Germinal center (tissue), 1 donor: ENCODE data around the gene PFKP.
A peak's percentile ranks its signal among the peaks of the same experiment; 100 is the strongest.

ENCODE experiments used
- DNase-seq: peaks from one replicate; pipeline ENCODE4 v3.0.0; 2012; ENCODE audit warnings: mixed read lengths, low spot score

The PFKP gene

DNA sequence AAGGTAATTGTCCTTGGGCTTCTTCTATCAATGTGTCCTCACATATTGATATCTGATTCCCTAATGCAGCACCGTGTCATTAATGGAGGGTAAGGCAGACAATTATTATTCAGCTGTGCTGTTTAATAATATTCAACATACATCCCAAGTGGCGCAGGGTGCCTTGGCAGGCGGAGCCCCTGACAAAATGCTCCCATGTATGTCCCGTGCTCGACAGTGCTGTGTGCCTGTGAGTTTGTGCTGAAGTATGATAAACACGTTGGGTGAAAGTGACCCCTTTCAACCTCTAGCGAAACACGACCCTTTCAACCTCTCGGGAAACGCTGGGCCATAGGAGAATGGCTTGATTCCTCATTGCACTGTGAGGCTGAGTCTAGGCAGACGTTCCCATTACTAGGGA, 31.3 kb downstream of the PFKP start:
- DNase-seq: no peak

DNA sequence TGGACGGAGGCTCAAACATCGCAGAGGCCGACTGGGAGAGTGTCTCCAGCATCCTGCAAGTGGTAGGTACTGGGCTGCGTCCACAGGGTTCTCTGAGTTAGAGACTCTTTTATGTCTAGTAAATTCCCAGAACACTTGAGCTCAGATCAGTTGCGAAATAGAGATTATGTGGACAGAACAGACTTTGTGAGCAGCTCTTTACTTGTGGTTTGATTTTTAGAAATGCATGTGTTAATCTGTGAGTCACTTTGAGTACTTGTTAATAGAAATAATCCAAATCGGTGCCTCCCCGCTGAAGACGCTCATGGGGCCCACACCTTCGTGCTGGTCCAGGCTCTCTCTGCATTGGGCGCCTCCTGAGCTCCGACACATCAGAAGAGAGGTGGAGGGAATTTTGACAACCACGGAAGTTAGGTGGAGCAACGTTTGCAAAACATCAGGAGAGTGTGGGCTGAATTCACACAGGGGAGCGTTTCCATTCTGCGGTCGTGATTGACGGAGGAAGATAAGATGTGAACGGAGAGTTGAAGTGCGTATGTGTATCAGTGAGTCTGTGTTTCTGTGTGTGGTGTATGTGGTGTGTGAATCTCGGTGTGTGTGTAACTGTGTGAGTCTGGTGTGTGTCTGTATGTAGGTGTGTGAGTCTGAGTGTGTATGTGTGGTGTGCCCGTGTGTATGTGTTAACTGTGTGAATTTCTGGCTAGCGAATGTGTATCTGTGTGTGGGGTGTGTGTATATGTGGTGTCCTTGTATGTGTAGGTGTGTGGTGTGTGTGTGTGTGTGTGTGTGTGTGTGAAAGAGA, 32.1 kb downstream of the PFKP start:
- DNase-seq: no peak

- DNase-seq: no peak
Measured at GRCh38 chr10:3100093-3100792, 32.9 kb downstream of the PFKP start.

DNA sequence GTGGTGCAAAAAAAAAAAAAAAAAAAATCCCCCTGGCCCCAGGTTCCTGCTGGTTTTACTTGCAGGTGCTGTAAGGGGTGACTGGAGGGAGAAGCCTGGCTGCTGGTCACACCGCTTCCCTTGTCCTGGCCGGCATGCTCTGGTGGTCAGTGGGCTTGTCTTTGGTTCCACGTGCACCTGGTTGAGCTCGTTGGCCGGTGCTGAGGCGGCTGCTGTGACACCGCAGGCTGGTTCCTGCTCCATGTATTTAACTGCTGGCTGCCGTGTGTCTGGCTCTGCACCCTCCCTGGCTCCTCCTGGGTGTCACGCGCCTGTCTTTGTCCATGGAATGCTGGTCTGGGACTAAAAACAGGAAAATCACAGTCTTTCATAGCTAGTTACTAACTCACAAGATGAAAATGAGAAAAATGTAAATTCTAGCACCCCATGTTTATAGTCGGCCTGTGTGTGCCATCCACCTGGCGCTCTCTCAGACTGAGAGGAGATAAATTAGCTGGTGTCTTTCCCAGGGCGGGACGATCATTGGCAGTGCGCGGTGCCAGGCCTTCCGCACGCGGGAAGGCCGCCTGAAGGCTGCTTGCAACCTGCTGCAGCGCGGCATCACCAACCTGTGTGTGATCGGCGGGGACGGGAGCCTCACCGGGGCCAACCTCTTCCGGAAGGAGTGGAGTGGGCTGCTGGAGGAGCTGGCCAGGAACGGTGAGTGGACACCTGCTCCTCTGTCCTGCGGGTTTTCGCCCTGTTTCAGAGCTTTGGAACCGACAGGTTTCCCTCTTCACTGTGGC, 33.7 kb downstream of the PFKP start:
- DNase-seq: no peak

DNA sequence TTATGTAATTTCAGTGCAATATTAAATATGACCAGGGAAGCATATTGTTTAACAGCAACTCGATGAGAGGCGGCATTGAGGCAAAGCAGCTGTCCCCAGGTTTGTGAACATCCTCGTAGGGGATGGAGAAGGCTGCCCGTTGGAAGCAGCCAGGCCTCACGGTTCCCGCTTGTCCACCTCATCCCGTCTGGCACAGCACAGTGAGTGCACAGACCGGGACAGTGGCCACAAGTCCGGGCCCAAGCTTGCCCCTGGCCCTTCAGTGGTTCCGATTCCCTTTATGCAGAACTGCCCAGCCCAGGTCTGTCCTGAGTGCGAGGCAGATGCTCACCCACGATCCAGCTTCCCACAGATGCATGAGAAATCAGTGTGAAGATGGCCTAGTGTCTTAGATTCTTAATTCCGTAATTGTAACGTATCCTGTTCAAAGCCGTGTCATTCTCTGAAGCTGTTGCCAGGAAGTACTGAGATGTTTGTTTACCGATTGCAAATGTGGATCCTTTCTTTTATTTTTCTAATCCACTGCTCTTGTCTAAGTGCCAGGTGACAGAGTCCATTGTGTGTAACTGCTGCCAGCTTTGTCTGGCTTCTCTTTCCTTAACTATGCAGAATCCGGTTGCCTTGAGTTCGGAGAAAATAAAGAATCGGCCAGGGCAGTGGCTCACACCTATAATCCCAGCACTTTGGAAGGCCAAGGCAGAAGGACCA, 35.5 kb downstream of the PFKP start:
- DNase-seq: no peak

- DNase-seq: no peak
Measured at GRCh38 chr10:3103646-3104045, 36.3 kb downstream of the PFKP start.

DNA sequence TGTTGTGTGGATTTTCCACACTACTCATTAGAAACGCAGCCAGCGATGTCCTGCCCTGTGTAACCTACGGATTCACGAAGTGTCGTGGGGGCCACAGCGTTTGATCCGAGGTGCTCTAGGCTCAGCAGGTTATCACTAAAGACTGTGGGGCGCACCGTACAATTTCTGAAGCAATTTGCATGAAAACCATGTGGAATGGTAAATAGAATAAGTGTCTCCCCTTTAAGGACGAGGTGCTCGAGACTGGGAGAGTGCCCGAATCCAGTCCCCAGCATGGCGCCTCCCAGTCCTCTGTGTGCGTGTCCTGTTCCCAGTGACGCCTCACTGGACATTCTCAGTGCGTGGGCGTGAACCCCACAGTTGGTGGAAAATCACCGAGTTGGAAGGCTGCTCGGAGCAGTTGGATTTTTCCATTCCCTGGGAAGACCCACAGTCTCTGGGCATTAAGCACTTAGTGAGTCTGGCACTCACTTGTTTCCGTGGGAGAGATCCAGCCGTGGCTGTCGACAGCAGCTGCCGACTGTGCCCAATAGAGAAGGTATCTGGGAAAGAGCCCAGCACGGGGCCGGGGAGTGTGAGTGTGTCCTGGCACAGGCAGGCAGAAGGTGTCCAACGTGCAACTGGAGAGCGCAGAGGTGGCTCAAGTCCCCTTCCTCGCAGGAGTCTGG, 37.0 kb downstream of the PFKP start:
- no peak for DNase-seq

GRCh38 chr10:3105166-3105565, 37.8 kb downstream of the PFKP start:
- DNase-seq: no peak

GRCh38 chr10:3105905-3106304, 38.6 kb downstream of the PFKP start:
- no peak for DNase-seq

DNA sequence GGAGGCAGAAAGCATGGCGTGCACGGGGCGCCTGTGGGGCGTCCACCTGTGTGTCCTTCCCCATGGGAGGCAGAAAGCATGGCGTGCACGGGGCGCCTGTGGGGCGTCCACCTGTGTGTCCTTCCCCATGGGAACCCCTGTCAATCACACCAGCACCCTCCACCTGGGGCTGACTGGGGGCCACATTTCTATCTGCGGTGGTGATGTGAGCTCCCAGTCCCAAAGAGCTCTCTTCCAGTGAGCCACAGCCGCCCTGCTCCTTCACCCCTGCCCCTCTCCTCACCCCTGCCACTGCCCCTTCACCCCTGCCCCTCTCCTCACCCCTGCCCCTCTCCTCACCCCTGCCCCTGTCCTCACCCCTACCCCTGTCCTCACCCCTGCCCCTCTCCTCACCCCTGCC, 39.0 kb downstream of the PFKP start:
- peak; percentile 30 for DNase-seq

- no peak for DNase-seq
Measured at GRCh38 chr10:3106928-3107425, 39.6 kb downstream of the PFKP start.

GRCh38 chr10:3107426-3107961, 40.1 kb downstream of the PFKP start:
- DNase-seq: no peak

GRCh38 chr10:3108033-3108432, 40.7 kb downstream of the PFKP start:
- DNase-seq: no peak

GRCh38 chr10:3108575-3109105, 41.3 kb downstream of the PFKP start:
- DNase-seq: no peak

DNA sequence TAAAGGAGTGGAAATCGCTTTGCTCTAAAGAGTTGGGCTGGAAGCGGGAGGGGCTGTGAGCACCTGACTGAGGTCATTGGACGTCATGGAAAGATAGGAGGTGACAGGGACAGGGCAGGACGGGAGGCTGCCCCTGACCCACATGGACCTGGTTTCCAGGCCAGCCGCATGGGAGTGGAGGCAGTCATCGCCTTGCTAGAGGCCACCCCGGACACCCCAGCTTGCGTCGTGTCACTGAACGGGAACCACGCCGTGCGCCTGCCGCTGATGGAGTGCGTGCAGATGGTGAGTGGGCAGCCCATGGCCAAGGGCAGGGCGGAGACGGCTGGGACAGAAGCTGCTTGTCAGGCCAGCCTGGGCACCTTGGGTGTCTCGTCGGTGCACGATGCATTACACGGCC, 41.8 kb downstream of the PFKP start:
- no peak for DNase-seq

DNA sequence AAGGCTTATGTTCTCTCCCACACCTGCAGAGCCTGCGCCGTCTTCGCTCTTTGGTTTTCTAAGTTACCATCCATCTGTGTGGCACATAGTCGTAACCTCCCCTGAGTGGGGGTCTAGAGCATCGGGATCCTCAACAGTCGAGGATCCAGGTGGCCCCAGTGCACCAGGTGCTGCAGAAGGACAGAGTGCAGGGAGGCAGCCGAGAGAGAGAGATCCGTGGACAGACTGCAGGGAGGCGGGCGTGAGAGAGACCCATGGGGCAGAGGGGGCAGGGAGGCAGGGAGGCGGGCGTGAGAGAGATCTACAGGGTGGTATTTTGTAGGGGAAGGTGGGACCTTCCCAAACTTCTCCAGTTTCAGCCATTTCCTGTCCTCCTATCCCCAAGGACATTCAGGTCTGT, 42.3 kb downstream of the PFKP start:
- no peak for DNase-seq

DNA sequence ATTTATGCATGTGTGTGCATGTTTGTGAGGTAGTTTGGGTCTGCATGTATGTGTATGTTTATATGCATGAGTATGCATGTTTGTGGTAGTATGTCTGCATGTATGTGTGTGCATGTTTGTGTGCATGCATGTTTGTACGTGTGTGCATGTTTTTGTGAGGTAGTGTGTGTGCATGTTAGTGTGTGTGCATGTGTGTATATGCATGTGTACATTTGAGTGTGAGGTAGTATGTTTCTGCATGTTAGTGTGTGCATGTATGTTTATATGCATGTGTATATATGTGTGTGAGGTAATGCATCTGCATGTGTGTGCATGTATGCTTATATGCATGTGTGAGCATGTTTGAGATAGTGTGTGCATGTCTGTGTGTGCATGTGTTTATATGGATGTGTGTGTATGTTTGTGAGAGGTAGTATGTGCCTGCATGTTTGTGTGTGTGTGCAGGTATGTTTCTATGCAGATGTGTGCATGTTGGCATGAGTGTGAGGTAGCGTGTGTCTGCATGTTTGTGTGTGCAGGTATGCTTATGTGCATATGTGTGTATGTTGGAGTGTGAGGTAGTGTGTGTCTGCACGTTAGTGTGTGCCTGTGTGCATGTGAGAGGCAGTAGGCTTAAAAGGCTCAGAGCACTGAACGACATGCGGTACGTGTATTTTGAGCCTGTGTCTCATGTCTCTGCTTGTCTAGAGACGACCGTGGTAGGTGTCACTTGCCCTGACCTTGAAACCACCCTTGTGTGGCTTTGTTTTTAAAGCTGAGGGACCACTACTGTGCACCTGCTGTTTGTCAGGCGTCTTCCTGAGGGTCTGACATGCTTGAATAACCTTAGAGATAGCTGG, 43.7 kb downstream of the PFKP start:
- DNase-seq: no peak

- no peak for DNase-seq
Measured at GRCh38 chr10:3111621-3112163, 44.3 kb downstream of the PFKP start.

DNA sequence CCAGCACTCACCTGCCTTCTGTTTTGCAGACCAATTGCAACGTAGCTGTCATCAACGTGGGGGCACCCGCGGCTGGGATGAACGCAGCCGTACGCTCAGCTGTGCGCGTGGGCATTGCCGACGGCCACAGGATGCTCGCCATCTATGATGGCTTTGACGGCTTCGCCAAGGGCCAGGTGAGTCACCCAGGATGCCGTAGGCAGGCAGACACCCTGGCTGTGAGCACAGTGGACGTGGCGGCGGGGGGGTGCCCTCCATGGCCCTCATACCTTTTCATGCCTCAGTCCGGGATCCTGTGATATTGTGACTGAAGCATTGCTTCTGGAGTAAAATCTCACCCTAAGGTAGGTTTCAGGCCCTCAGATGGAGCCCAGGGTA, 46.0 kb downstream of the PFKP start:
- DNase-seq: no peak

DNA sequence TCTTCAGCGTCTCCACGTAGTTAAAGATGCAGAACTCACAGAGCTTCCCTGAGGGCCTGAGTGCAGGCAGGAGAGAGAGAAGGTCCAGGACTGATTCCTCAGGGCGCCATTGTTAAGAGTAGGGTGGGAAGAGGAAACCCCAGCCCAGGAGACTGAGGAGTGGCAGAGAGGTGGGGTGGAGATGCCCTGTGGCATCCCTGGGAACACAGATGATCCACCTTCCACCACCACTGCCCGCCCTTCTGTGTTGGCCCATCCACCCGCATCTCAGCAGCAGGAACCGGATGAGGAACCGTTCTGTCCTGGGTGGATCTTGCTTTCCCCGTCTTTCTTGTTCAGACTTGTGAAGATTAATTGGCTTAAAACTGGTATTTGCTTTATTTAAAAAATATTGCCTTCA, 48.3 kb downstream of the PFKP start:
- no peak for DNase-seq
